Raji (cell line): ENCODE measurements around the gene HSPA12A.

Experiments
- POLR2A ChIP-seq: IDR thresholded peaks from 2 replicates; pipeline ENCODE4 v1.6.1; 2011; ENCODE audit warnings: low read depth, low read length, control low read depth; ENCODE audit not compliant: insufficient read depth

Gene HSPA12A

DNA sequence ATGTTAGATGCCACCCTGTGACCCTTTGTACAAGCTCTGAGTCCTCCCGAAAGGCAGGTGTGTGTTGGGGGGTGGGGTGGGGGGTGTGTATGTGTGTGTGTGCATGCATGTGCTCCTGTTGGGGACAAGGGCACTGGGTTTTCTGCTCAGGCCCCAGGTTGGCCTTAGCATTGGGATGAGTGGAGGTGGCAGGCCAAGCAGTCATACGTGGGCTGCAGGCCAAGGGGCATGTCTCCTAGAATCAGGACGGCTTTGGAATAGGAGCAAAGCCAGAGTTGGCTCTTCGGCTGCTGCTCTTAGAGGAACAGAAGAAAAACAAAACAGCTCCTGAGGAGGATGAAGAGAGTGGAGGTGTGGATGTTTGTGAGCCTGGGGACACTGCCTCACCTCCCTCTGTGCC, 26.0 kb downstream of the HSPA12A start:
- no peak for TF ChIP-seq POLR2A

DNA sequence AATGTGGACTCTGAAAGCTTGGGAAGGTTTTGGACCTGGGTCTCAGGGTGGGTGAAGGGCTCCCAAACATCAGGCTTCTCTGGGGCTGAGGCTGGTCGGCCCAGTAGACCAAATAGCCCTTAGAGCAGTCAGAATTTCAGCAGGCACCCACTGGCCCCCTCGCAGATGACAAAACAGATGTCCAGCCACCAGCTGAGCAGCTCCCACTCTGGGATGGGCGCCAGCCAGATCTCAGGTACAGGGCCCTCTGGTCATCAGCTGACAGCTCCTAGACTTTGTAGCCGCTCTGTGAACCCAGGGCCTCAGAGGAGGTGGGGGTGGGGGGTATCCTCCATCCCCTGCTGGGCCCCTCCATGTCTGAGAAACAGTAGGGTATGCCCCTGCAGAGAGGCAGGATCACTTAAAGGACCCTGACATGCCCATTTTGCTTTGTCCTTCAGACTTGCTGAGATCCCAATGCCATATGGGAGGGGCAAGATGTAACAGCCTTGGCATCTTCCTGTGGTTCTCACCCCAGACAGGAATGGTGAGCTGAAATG, 26.5 kb downstream of the HSPA12A start:
- no peak for TF ChIP-seq POLR2A

DNA sequence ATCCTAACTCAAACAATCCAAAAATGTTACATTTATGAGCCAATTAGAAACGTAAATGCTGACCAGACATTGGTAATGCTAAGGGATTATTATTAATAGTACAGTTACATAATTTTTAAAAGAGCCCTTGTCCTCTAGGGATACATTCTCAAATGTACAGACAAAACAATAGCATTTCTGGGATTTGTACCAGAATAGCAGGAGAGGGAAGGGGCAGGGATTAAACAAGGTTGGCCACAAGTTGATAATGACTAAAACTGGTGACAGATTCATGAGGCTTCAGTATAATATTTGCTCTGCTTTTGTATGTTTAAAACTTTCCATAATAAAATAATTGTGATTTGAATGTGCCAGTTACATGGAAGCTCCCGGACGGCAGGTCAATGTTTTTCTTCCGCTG, 27.0 kb downstream of the HSPA12A start:
- TF ChIP-seq POLR2A = no peak

DNA sequence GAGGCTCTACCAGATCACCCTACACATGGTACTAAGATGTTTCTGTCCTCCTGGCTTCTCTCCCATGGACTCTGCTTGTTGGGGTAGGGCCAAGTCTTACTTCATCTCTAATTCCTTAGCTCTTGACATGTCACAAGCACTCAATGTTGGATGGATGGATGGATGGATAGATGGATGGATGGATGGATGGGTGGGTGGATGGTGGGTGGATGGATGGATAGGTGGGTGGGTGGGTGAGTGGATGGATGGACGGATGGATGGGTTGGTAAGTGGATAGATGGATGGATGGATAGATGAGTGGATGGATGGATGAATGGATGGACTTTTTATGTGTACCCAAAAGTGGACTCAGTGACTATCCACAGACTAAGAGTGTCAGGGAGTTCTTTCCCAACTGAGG, 28.5 kb downstream of the HSPA12A start:
- TF ChIP-seq POLR2A = no peak

DNA sequence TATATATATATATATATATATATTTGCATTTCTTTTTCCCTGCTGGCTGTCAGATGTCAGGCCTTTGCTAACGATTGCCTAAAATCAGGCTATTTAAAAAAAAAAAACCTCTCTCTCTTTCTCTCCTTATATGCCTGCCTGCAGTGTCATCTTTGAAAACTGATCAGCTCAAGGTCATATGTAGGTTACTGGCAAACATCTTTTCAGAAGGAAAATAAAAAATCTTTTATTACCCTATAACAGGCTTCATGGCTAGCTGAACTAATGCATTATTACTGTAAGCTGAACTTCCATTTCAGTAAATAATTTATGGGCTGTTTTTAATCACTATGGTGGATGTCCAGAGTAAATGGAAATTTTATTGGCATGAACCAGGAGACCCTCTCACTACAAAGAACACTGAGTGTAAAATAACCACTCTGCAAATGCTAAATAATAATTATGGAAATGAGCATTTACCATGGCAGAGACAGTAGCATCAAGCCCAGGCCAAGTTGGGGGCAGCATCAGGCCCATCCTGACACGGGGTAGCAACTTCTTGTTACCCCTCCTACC, 29.3 kb downstream of the HSPA12A start:
- no peak for TF ChIP-seq POLR2A

DNA sequence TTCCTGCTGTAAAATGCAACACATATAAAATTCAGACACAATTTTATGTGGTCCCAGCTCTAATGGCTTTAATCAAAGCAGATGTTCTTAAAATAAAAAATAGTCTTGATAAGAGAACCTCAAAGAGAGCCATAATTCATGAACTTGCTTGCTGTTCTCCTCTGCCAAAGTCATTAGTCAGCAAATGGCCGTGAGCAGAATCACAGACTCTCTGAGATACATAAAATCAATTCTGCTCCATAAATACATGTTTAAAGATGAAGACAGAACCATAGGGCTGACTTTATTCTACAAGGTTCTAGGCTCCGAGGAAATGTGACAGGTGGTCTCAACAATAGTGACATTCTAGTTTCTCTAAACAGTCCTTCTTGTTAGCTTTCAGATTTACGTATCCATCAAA, 29.8 kb downstream of the HSPA12A start:
- TF ChIP-seq POLR2A = no peak

DNA sequence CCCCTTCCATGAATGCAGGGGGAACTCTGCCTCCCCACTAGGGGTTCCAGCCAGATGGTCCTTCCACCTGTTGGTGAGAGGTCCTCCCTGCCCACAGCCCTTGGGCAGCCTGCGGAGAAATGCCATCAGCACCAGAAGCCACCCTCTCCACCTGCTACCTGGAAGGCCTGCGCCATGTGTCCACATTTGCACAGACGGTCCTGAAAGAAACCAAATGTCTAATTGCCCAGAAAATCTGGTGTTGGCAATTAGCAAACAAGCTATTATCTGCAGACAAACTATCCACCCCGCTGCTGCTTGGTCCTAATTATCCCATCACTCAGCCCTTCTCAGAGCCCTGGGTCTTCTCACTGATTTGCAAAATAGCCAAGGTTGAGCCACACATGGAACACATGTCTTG, 32.3 kb downstream of the HSPA12A start:
- TF ChIP-seq POLR2A = no peak

DNA sequence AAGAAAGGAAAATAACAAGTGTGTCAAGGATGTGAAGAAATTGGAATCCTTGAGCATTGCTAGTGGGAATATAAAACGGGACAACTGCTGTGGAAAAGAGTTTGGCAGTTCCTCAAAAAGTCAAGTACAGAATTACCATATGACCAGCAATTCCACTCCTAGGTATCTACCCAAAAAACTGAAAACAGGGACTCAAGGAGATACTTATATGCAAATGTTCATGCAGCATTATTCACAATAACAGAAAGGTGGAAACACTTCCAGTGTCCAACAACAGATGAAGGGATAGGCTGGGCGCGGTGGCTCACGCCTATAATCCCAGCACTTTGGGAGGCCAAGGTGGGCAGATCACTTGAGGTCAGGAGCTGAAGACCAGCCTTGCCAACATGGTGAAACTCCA, 33.5 kb downstream of the HSPA12A start:
- TF ChIP-seq POLR2A = no peak

DNA sequence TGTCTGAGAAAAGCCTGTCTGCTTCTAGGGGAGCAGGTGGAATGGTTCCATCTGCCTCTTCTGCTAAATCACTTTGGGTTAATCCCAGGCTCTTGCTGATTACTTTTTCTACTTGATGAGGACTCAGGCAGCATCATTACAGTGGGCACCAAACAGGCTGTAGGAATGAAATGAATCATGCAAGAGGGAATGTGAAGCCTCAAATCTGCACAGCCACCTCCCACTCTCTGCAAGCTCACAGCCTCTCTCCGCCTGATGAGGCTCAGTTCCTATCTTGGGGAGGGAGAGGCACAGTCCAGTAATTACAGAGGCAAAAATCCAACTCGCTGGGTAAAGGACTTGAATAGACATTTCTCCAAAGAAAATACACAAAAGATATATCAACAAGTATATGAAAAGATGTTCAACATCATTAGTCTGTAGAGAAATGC, 34.0 kb downstream of the HSPA12A start:
- TF ChIP-seq POLR2A = no peak

DNA sequence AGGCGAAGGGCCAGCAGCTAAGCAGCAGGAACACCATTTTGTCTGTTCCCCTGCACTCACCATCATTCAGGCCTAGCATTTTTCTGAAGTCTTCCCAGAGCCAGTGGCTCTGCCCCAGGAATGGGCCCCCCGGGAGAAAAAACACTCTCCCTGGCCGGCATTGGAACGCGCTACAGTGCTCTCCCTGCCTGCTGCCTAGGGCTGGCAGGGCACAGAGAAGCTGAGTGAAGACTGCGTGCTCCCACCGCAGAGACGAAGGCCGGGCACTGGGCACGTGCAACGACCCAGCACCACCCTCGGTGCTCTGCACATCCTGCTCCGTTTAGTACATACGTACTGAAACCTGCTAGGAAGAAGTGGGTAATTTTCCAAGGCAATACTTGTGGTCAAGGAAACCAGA, 34.4 kb downstream of the HSPA12A start:
- TF ChIP-seq POLR2A = no peak

DNA sequence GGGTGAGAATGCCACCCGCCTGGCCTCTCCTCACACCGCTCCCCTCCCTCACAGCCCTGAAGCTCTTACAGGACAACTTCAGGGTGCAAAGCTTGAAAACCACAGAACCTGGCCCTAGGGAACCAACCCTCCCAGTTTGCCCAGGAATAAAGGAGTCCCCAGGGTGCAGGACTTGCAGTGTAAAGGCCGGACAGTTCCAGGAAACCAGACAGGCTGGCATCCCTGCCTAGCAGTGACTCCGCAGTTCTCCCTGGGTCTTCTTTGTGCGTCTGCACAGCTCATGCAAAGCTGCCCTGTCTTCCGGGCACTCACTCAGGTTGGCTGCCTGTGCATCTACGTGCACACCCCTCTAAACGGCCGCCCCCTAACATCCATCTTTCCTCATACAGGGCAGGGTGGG, 36.1 kb downstream of the HSPA12A start:
- TF ChIP-seq POLR2A = no peak

DNA sequence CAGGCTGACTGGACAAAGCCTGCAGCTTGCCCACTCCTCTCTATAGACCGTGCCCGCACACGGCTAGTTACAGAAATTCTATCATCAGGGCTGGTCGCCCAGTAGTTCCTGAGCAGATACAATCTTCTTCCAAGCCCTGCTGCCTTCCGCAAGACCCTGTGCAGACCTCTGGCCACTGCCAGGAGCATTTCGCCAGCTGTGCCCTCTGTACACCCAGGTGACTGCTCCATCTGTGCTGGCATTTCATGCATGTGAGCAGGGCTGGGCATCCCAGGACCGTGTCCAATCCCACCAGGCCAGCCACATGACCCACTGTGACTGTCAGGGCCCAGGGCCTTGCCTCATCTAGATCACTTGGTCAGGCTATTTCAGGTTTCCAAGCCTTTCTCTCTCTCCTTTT, 36.9 kb downstream of the HSPA12A start:
- TF ChIP-seq POLR2A = no peak

DNA sequence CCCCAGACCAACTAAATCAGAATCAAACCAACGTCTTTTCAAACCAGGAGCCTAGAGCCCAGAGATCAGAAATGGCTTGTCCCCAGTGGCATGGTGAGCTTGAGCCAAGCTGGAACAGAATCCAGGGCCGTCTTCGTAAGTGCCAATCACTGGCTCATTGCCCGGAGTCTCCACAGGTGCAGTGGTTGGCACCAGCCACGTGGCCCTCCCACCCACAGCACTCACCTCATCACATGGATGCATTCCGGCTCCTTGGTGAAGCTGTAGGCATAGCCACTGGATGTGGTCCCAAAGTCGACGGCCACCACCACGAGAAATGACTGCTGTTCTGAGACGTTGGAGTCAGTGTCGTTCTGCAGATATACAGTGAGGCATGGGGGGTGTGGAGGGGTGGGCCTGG, 37.4 kb downstream of the HSPA12A start:
- no peak for TF ChIP-seq POLR2A

DNA sequence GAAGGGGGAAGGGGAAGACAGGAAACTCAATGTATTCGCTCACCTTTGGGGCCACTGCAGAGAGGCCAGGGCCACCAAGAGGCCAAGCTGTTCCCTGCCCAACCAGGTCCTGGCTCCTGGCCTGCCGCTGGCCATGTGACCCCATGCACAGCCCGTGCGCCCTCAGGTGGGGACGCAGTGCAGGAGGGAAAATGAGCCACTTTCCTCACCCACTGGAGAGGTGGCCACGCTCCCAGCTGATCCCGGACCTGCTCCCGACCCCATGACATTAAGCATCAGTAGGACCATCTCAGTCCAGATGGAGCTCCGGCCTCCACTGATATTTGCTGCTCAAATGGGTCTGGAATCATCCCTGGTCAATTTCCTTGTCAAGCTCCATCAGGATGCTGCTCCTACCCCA, 40.2 kb downstream of the HSPA12A start:
- no peak for TF ChIP-seq POLR2A

DNA sequence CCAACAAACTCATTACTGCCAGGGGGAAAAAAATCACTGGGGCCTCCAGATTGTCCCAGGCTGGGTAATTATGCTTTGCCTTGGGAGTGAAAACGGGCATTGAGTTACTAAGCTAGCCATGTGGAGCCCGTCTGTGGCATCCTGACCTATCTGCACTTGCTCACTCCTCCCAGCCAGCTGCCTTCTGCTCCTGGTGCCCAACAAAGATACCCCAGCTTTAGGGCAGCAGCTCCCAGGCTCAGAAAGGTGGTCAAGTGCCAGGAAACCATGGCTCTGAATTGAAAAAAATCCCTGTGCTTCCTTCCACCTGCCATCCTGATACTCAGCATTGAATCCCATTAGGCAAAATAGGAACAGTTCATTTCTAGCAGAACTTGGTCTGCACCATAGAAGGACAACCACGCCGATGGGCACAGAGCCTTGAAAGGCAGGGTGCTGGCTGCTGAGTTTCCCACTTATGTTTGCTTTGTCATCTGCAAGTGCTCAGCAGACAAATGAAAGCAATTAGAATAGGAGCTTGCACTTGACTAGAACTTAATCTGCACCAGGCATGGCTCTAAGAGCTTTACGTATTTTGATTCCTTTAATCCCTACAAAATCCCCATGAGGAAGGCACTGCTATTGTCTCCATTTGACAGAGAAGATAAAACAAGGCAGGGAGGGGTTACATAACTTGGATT, 42.8 kb downstream of the HSPA12A start:
- no peak for TF ChIP-seq POLR2A

DNA sequence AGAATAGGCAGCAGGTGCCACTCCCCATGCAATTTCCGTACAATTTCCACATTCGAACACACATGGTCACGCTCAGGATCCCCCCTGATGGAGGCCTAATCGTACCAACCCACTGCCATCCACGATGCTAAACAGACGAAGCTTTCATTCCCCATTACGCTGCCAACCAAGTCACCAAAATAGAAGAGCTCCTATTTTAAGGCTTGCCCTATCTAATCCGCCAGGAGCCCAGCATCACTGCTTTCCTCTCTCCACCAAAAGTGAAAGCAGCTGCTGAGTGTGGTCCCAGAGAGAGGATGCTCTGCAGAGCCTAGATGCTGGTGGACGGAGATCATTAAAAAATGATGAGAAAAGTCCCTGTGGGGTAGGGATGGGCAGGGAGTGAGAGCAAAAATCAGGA, 43.3 kb downstream of the HSPA12A start:
- TF ChIP-seq POLR2A = no peak

DNA sequence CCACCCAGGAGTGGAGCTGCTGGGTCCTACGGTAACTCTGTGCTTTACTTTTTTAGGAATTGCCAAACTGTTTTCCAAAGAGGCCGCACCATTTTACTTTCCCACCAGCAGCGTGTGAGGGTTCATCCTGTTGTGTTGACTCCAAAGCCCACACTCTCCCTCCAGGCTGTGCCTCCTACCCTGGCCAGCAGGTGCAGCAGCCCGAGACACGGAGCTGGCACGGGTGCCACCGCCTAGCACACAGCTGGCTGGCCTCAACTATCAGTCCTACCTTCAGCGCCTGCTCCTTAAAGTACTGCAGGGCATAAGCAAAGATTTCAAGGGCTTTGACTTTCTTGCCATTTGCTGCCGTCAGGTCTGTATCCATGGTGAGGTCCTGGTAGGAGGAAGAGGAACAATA, 44.0 kb downstream of the HSPA12A start:
- TF ChIP-seq POLR2A = no peak
